ENCODE measurements around the gene SPTBN1.

DNA sequence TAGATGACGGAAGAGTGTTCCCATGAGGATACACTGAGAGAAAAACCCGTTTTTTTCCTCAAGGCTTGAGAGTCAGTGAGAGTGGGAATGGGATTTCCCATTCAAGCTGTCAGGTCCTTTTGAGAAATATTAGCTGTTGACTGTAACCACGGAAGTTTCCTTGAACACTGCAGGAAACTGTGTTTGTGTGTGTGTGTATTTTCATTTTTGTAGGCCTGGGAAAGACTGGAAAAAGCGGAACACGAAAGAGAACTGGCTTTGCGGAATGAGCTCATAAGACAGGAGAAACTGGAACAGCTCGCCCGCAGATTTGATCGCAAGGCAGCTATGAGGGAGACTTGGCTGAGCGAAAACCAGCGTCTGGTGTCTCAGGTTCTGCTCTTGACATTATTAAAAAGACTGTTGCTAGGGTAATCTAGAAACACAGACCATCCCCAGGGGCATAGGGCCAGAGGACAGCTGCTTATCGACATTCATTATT lies 168.5 kb downstream of the SPTBN1 start:
- TF ChIP-seq, protein P1, sequence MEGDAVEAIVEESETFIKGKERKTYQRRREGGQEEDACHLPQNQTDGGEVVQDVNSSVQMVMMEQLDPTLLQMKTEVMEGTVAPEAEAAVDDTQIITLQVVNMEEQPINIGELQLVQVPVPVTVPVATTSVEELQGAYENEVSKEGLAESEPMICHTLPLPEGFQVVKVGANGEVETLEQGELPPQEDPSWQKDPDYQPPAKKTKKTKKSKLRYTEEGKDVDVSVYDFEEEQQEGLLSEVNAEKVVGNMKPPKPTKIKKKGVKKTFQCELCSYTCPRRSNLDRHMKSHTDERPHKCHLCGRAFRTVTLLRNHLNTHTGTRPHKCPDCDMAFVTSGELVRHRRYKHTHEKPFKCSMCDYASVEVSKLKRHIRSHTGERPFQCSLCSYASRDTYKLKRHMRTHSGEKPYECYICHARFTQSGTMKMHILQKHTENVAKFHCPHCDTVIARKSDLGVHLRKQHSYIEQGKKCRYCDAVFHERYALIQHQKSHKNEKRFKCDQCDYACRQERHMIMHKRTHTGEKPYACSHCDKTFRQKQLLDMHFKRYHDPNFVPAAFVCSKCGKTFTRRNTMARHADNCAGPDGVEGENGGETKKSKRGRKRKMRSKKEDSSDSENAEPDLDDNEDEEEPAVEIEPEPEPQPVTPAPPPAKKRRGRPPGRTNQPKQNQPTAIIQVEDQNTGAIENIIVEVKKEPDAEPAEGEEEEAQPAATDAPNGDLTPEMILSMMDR (IDR thresholded peaks at IDR 0.05), result no peak
- TF ChIP-seq POLR2A (IDR thresholded peaks at IDR 0.05), result no peak

Measured in uterus (tissue), 2 donors.